Activated T-helper 9 cell treated with anti-CD3 and anti-CD28 coated beads, Interleukin-2, amount 50 U/mL, for 16 hours (primary cell): ENCODE measurements around the gene ATP8A2.
"Not testable (repeated sequence)": the region's sequence is repeated elsewhere in the genome, so short reads cannot be mapped to it uniquely, and the experiment has no call there.

Experiments
- DNase-seq: peaks from one replicate; pipeline ENCODE4 v3.0.0-alpha.2; 2020; ENCODE audit warnings: low read depth

The ATP8A2 gene

GRCh38 chr13:25920931-25921330 lies 549.2 kb downstream of the ATP8A2 start:
- DNase-seq = no peak

DNA sequence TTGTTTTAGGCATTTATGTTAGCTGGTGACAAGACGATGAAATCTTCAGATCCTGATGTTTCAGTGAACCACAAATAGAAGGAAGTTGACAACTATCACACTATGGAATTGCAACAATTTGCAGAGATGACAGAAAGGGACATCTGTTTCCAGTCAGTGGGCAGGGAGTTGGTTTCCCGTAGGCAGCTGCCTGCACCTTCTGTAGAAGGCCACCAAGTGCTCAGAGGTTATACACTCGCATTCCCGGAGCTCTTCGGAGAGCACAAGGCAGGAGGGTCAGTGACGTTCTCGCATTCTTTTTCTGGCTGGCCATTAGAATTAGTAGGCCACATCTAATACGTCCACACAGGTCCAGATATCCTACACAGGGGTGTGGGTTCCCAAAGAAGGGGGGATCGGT lies 550.6 kb downstream of the ATP8A2 start:
- DNase-seq = no peak

GRCh38 chr13:25923217-25924085 lies 551.7 kb downstream of the ATP8A2 start:
- DNase-seq = no peak

GRCh38 chr13:25927363-25927762 lies 555.6 kb downstream of the ATP8A2 start:
- no peak for DNase-seq

- DNase-seq = no peak
Measured at GRCh38 chr13:25927932-25928331, 556.2 kb downstream of the ATP8A2 start.

DNA sequence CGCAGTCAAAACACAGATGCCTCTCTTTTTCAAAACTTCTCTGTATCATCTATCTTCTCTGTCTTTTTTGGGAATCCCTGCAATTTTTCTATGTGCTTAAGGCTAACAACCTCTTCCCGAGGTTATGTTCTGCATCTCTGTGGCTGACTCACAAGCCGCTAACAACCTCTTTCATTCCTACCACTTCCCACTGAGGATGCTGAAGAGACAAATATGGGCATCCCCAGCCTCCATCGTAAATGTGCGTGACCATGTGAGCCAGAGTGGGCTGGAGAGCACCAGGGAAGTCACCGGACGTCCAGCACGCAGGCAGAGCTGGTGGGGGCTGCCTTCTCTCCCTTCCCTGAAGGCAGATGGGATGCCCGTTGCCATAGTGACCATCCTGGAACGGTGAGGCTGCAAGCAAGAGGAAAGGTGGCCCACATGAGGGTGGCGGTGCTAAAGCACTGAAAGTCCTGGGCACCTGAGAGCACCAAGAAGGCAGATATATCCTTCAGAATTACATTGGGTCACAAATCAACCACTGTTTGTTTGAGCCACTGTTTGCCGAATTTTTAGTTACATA lies 557.2 kb downstream of the ATP8A2 start:
- DNase-seq = no peak

DNA sequence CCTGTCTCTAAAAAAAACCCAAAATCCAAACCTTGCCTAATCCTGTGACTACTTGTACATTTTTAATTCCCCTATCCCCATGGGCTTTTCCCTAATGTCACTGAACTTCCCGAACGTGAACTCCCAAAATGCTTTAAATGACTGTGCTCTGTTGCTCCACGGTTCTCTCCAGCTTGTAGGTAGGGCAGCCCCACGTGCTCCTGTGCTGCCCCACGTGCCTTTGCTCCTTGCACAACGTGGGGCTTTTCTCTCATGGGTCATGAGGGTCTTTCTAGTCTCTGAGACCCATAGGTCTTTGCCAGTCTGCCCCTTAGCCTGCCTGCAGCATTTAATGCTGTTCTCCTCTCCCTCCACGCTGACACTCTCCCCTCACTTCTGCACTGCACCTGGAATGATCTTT lies 558.0 kb downstream of the ATP8A2 start:
- DNase-seq = no peak

GRCh38 chr13:25930653-25931052 lies 558.9 kb downstream of the ATP8A2 start:
- no peak for DNase-seq

DNA sequence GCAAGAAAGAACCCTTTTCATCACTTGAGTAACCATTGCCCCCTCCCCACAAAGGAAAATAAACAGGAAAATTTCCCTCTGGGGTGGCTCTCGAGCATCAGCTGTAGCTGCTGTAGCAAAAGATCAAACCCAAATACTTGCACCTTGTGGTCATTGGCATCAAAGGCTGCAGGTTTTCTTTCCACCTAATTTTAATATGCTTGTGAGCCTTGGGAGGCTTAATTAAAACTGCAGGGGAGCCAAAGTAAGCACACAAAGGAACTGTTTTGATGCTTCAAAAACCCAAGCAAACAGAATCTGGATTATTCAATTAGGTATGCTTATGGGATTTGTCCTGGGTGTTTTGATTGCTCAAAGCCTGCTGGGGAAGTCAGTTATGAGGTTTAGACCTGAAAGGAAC lies 560.6 kb downstream of the ATP8A2 start:
- DNase-seq = no peak

DNA sequence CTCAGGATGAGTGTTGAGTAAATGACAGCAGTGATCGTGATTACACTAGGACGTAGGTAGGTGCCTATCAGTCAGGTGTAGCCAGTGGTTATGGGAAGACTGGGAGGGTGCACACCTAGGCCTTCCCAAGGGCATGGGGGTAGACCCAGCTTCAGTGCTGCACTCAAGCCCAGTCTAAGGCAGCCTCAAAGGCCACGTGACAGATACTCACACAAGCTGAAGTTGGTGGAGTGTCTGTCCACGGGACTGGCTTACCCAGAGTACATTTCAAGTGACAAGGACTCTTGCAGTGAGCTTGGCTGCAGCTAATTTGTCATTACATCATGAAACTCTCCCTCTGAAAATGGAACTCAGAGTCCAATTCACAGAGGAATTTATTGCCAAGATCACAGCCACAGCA lies 561.7 kb downstream of the ATP8A2 start:
- no peak for DNase-seq

DNA sequence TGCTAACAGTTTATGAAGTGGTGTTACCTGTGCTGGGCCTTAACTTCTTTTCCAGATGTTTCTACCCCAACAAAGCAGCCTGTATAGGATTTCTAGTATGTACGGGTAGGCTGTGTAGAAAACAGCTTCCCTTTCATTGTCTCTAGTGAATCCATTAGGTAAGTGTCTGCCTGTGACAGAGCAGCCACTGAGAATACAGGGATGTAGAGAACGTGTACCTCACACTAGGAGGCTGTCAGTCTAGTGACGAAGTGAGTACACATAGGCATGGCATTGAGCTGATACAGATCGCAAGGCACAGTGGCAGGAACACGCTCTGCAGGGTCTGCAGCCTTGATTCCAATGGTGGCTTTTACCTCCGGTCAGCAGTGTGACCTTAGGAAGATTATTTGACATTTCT lies 562.4 kb downstream of the ATP8A2 start:
- no peak for DNase-seq

- DNase-seq = no peak
Measured at GRCh38 chr13:25939961-25940687, 568.4 kb downstream of the ATP8A2 start.

GRCh38 chr13:25943081-25943480 lies 571.3 kb downstream of the ATP8A2 start:
- no peak for DNase-seq

GRCh38 chr13:25943658-25944057 lies 571.9 kb downstream of the ATP8A2 start:
- DNase-seq = no peak

GRCh38 chr13:25945596-25945995 lies 573.8 kb downstream of the ATP8A2 start:
- DNase-seq = no peak

- no peak for DNase-seq
Measured at GRCh38 chr13:25946321-25946720, 574.5 kb downstream of the ATP8A2 start.

GRCh38 chr13:25948910-25949309 lies 577.1 kb downstream of the ATP8A2 start:
- no peak for DNase-seq

DNA sequence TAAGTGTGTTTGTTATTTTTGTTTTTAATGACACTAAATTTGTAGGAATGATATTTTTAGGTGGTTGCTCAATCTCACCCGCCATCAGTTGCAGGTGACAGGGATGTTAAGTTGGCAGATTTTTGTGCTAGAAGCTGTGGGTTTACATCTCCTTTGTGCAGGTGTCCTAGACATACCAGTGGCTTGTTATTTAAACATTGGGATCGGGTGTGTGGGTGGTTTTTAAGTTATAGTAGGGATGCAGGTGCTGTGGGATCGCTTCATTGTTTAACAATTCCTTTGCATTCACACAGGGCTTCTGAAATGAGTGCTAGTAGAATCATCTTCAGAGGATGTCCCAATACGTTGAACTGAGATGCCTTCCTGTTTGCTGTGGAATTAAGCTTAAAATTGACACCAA lies 580.1 kb downstream of the ATP8A2 start:
- no peak for DNase-seq

GRCh38 chr13:25954080-25954479 lies 582.3 kb downstream of the ATP8A2 start:
- DNase-seq = not testable (repeated sequence)

- not testable (repeated sequence) for DNase-seq
Measured at GRCh38 chr13:25954943-25955342, 583.2 kb downstream of the ATP8A2 start.

- no peak for DNase-seq
Measured at GRCh38 chr13:25958986-25959385, 587.2 kb downstream of the ATP8A2 start.

DNA sequence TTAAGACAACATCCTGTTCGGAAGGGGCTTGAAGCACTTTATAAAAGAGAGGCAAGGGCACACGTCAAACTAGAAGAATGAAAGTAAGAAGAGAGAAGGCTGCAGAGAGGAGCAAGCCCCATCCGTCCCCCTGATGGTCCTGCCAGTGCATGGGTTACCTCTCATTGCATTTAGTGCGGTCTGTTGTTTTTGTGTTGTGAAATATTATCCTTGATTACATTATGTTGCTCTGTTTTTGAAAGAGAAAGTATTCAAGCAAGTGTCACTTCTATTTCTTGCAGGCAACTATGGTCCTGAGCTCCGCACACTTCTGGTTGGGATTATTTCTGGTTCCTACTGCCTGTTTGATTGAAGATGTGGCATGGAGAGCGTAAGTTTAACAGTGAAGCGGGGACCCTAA lies 589.5 kb downstream of the ATP8A2 start:
- DNase-seq = no peak

DNA sequence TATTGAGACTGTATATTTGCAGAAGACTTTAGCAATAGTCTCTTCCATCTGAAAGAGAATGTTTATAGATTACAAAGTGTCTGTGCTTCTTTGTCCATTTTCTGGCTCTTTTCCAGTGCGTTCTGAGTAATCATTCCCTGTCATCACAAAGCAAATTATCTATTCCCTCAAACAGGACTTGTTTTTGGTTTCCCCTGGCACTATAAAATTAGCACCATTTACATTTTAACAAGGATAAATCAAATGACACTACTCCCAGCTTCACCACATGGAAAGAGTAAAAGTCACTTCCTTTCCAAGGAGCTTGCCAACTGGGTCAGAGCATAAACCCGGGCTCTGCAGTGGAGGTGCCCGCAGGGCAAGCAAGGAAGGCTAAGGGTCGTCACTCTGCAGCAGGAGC lies 591.9 kb downstream of the ATP8A2 start:
- DNase-seq = no peak
